OCI-LY1 (cell line): ENCODE measurements around the gene KRTAP5-1.
"Not testable (repeated sequence)": the region's sequence is repeated elsewhere in the genome, so short reads cannot be mapped to it uniquely, and the experiment has no call there.

Experiments
- H2AFZ ChIP-seq: fragments of 200-600 bp; sonication (generic), shearing (Covaris generic); 2 replicates; pipeline ENCODE4 v1.6.0; 2014; ENCODE audit warnings: antibody characterized with exemption, mild to moderate bottlenecking, low read length
- H3F3A ChIP-seq: fragments of 200-600 bp; sonication (generic), shearing (Covaris generic); 2 replicates; pipeline ENCODE4 v1.6.0; 2014; ENCODE audit warnings: mild to moderate bottlenecking, antibody characterized with exemption, low read length, moderate library complexity; ENCODE audit not compliant: insufficient read depth
- H3K27ac ChIP-seq: fragments of 200-600 bp; sonication (generic); 2 replicates; pipeline ENCODE4 v1.5.1; 2014; ENCODE audit warnings: low read length, mixed run types, mild to moderate bottlenecking, low read depth; ENCODE audit not compliant: poor library complexity, severe bottlenecking
- H3K27me3 ChIP-seq: fragments of 200-600 bp; sonication (generic); 2 replicates; pipeline ENCODE4 v1.6.0; 2014; ENCODE audit warnings: antibody characterized with exemption, mild to moderate bottlenecking, low read length, moderate library complexity; ENCODE audit not compliant: insufficient read depth
- H3K36me3 ChIP-seq: fragments of 200-600 bp; sonication (generic); 2 replicates; pipeline ENCODE4 v1.6.1; 2014; ENCODE audit warnings: mild to moderate bottlenecking, antibody characterized with exemption, low read length, moderate library complexity, mixed read lengths; ENCODE audit not compliant: insufficient read depth
- H3K4me1 ChIP-seq: fragments of 200-600 bp; sonication (generic); 2 replicates; pipeline ENCODE4 v1.5.1; 2014; ENCODE audit warnings: mild to moderate bottlenecking, low read length, moderate library complexity; ENCODE audit not compliant: insufficient read depth, severe bottlenecking
- H3K4me2 ChIP-seq: fragments of 200-600 bp; sonication (generic), shearing (Covaris generic); 2 replicates; pipeline ENCODE4 v1.6.1; 2014; ENCODE audit warnings: low read length
- H3K4me3 ChIP-seq: fragments of 200-600 bp; sonication (generic); 2 replicates; pipeline ENCODE4 v1.5.1; 2014; ENCODE audit warnings: low read length, low read depth, mild to moderate bottlenecking, mixed read lengths; ENCODE audit not compliant: poor library complexity, severe bottlenecking
- H3K79me2 ChIP-seq: fragments of 200-600 bp; shearing (Covaris generic); 2 replicates; pipeline ENCODE4 v1.6.1; 2016; ENCODE audit warnings: mixed run types, low read length, mixed read lengths; ENCODE audit not compliant: insufficient read depth
- H3K9ac ChIP-seq: fragments of 200-600 bp; sonication (generic), shearing (Covaris generic); 2 replicates; pipeline ENCODE4 v1.6.1; 2014; ENCODE audit warnings: mild to moderate bottlenecking, low read length, mixed read lengths
- H3K9me2 ChIP-seq: fragments of 200-600 bp; sonication (generic), shearing (Covaris generic); 2 replicates; pipeline ENCODE4 v1.6.1; 2014; ENCODE audit warnings: low read depth, mild to moderate bottlenecking, low read length, mixed read lengths
- H3K9me3 ChIP-seq: fragments of 200-600 bp; shearing (Covaris generic); 2 replicates; pipeline ENCODE4 v1.6.1; 2014; ENCODE audit warnings: low read length, mixed read lengths
- H4K20me1 ChIP-seq: fragments of 200-600 bp; sonication (generic), shearing (Covaris generic); 2 replicates; pipeline ENCODE4 v1.6.0; 2016; ENCODE audit warnings: mild to moderate bottlenecking, low read length; ENCODE audit not compliant: insufficient read depth
- EZH2 ChIP-seq: fragments of 200-600 bp; sonication (generic), shearing (Covaris generic); IDR thresholded peaks from 2 replicates; pipeline ENCODE4 v1.8.0; 2017; ENCODE audit warnings: borderline replicate concordance, mixed run types, mild to moderate bottlenecking, antibody characterized with exemption, low read length, moderate library complexity, mixed read lengths
- TF ChIP-seq, protein P1 (sequence below): fragments of 200-600 bp; sonication (generic), shearing (Covaris generic); IDR thresholded peaks from 2 replicates; pipeline ENCODE4 v1.5.1; 2017; ENCODE audit warnings: mild to moderate bottlenecking, antibody characterized with exemption, low read length, moderate library complexity, mixed read lengths

The KRTAP5-1 gene

DNA sequence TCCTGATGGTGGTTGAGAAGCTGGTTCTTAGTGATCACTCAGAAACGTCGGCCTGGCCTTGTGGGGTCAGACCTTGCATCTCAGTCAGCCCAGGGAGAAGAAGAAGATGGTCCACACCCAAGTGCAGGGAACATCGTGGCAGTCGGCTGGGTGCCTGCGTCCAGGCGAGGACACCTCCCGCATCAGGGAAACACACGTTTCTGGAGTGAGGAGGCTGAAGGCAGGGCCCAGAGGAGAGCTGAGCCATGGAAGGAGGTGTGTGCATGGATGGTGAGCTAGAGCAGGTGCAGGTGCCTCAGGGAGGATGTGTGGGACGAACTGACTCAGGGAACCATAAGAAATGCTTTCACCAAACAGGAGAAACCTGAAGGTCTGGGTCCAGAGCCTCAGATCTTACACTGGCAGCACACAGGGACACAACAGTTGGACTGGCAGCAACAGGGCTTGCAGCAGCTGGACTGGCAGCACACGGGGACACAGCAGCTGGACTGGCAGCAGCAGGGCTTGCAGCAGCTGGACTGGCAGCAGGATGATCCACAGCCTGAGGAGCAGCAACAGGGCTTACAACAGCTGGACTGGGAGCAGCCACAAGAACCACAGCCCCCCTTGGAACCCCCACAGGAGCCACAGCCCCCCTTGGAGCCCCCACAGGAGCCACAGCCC, 12.4 kb upstream of the KRTAP5-1 start:
- Histone ChIP-seq H3K4me1 (no peaks in the 10 kb centered on the region), H3K36me3 (no peaks in the 10 kb centered on the region), H3K9ac (no peak overlapping the region), H3F3A (no peaks in the 10 kb centered on the region), H3K4me3 (no peak overlapping the region), H3K9me3 (no peaks in the 10 kb centered on the region), H3K27ac (no peak overlapping the region), H3K4me2 (no peak overlapping the region), H2AFZ (no peak overlapping the region), H3K9me2 (no peaks in the 10 kb centered on the region), H4K20me1 (no peaks in the 10 kb centered on the region), H3K79me2 (no peaks in the 10 kb centered on the region), H3K27me3 (peaks cover under 1% of the 10 kb centered on the region; the same call in 1 of the 2 replicates)
- TF ChIP-seq, protein P1, sequence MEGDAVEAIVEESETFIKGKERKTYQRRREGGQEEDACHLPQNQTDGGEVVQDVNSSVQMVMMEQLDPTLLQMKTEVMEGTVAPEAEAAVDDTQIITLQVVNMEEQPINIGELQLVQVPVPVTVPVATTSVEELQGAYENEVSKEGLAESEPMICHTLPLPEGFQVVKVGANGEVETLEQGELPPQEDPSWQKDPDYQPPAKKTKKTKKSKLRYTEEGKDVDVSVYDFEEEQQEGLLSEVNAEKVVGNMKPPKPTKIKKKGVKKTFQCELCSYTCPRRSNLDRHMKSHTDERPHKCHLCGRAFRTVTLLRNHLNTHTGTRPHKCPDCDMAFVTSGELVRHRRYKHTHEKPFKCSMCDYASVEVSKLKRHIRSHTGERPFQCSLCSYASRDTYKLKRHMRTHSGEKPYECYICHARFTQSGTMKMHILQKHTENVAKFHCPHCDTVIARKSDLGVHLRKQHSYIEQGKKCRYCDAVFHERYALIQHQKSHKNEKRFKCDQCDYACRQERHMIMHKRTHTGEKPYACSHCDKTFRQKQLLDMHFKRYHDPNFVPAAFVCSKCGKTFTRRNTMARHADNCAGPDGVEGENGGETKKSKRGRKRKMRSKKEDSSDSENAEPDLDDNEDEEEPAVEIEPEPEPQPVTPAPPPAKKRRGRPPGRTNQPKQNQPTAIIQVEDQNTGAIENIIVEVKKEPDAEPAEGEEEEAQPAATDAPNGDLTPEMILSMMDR, result no peak
- TF ChIP-seq EZH2, result no peak

DNA sequence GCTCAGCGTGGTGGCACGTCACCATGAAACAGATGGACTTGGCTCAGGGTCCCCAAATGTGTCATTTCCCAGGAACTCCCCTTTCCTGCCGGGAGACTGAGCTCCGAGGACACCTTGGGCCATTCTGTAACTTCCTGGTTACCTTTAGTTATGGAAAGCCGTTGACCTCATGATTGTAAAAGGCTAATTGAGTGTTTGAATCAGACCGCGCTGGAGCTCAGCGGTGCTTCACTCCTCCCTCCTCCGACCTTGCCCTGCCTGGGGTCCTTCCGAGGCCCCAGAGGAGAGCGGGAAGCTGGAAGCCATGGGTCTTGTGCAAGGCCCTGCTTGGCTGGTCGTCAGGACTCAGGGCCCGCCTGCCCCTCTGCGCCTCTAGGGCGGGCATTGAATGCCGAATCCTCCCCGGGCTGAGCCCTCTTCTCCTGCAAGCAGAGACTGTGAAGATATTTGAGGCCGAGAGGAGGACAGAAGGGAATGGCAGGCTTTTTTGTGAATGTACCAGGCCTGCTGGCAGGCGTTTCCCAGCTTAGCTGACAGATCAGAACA, 11.6 kb upstream of the KRTAP5-1 start:
- H3K9me3 ChIP-seq, H3K9me2 ChIP-seq, H3K9ac ChIP-seq, H2AFZ ChIP-seq, H3K36me3 ChIP-seq, H3K4me3 ChIP-seq, H3K4me2 ChIP-seq, H3K27ac ChIP-seq, H3K27me3 ChIP-seq, H3K4me1 ChIP-seq, H3F3A ChIP-seq, H3K79me2 ChIP-seq, H4K20me1 ChIP-seq: not testable (repeated sequence)

DNA sequence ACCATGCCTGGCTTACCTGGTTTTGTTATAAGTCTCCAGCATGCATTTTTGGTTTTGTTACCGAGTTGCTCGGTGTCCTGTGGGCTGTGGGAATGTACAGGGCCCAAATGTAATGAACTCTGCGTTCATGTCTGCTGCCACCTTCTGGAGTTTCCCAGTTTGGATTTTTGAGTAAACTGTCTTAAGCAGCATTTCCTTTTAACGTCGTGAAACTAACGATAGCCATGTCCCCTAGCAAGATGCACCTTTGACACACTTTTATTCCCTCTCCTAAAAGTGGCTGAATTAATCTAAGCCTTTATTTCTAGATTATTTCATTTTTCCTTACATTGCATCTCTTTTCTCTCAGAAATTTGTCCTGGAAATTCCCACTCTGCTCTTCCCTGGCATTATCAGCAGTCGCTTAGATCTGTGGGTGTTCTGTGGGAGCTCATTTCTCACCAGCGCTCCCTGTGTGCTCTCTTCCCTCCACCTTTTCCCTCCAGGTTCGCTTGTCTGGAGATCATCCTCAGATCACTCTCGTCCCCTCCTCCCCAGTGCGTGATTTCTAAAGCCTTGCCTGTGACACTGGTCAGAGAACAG, 11.0 kb upstream of the KRTAP5-1 start:
- H3K9me2 ChIP-seq, H3K4me3 ChIP-seq: not testable (repeated sequence)

DNA sequence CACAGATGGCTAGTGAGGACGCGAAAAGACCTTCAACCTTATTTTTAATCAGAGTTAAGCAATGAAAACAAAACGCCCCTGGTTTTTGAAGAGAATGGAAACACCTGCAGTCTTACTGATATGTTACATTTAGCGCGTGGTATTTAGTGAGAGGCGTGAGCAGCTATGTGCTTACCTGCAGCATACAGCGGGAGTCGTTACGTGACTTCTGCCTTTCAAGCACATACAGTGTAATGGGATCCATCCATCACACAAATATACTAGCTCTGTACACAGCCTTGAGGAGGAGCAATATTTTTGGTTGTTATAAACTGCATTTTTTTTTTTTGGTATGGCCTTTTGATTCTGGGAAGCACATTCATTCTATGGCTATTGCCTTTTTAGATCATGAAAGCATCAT, 7.5 kb upstream of the KRTAP5-1 start:
- H3K9me2 ChIP-seq, result no peaks in the 10 kb centered on the region

More for the DNA sequence above, 11.0 kb upstream of the KRTAP5-1 start:
- not testable (repeated sequence) for H3K4me1 ChIP-seq, H3K79me2 ChIP-seq, H3K27ac ChIP-seq, H3F3A ChIP-seq, H3K9me3 ChIP-seq, H2AFZ ChIP-seq, H3K27me3 ChIP-seq, H4K20me1 ChIP-seq, H3K9ac ChIP-seq, H3K36me3 ChIP-seq, H3K4me2 ChIP-seq

More for the DNA sequence above, 7.5 kb upstream of the KRTAP5-1 start:
- Histone ChIP-seq H3K36me3 (no peaks in the 10 kb centered on the region), H3F3A (no peaks in the 10 kb centered on the region), H3K9me3 (no peaks in the 10 kb centered on the region), H3K4me1 (no peaks in the 10 kb centered on the region), H3K4me2 (no peak overlapping the region), H3K79me2 (no peaks in the 10 kb centered on the region), H3K4me3 (no peak overlapping the region), H4K20me1 (no peaks in the 10 kb centered on the region), H3K27me3 (peaks cover 5% of the 10 kb centered on the region; the same call in 1 of the 2 replicates), H2AFZ (no peak overlapping the region), H3K9ac (no peak overlapping the region), H3K27ac (no peak overlapping the region)
- no peak for TF ChIP-seq EZH2
- TF ChIP-seq, protein P1, result no peak
